Astrocyte of the cerebellum (primary cell): Measurements from ENCODE around the gene CCDC85C.

Experiments
- DNase-seq: peaks from one replicate; pipeline ENCODE4 v3.0.0-alpha.2; 2011; ENCODE audit warnings: low read depth
- H3K4me3 ChIP-seq: 2 replicates; pipeline ENCODE4 v1.5.1; 2011; ENCODE audit warnings: mild to moderate bottlenecking, low read depth, low read length, moderate library complexity
- in situ Hi-C: cut with HindIII; loops from 2 replicates; pipeline ENCODE4 v1.10.0; 2017; ENCODE audit warnings: low sequenced_read_pairs
- TF ChIP-seq, protein P1 (sequence below): IDR thresholded peaks from 2 replicates; pipeline ENCODE4 v1.5.1; 2012; ENCODE audit warnings: low read length, low read depth, moderate library complexity, mild to moderate bottlenecking; ENCODE audit errors: missing control alignments

The CCDC85C gene

DNA sequence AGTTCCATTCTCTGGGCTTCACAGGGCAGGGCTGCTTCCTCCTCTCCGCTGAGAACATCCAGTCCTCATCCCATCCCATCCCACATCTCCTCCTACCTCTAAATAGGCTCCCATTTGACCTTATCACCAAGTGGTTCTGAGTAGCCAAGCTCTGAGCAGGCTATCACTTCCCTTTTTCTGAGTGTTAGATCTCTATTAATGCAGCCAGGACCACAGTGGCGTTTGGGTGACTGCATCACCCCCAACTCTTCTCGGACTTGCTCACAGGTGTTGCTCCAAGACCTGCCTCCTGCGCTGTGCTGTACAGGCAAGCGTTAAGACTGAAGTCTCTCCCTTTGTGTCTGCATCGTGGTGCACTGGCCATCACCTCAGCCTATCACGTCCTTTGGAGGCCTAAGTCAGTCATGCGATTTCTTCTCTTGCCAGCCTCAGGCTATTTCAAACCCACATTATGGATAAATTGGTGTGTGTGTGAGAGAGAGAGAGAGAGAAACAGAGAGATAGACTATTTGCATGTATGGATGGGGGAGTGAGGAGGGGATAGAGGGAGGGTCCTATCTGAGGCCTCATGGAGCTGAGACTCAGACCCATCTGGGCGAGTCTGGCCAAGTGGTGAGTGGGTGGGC is 28.5 kb upstream of the CCDC85C start:
- no peak overlapping the region for H3K4me3 ChIP-seq
- TF ChIP-seq, protein P1, sequence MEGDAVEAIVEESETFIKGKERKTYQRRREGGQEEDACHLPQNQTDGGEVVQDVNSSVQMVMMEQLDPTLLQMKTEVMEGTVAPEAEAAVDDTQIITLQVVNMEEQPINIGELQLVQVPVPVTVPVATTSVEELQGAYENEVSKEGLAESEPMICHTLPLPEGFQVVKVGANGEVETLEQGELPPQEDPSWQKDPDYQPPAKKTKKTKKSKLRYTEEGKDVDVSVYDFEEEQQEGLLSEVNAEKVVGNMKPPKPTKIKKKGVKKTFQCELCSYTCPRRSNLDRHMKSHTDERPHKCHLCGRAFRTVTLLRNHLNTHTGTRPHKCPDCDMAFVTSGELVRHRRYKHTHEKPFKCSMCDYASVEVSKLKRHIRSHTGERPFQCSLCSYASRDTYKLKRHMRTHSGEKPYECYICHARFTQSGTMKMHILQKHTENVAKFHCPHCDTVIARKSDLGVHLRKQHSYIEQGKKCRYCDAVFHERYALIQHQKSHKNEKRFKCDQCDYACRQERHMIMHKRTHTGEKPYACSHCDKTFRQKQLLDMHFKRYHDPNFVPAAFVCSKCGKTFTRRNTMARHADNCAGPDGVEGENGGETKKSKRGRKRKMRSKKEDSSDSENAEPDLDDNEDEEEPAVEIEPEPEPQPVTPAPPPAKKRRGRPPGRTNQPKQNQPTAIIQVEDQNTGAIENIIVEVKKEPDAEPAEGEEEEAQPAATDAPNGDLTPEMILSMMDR = no peak
- no peak for DNase-seq
- in situ Hi-C loops = no loop called here

DNA sequence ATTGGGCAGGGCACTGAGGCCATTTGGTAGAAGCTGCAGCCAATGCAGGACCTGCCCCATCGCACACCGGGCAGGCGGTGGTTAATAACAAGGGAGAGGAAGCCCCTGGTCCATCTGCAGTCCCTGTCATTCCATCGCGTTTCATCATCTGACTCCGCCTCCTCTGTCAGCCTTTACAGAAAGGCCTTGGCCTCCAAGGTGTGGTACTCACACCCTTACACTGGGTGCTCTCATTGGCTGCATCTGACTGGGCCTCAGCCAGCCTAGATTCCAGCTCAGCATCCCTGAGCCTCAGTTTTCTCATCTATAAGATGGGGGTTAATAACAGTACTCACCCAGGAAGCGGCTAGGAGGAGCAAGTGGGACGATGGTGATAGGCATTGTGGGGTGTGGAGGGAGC is 26.2 kb upstream of the CCDC85C start:
- no peak for DNase-seq
- TF ChIP-seq, protein P1 = no peak
- H3K4me3 ChIP-seq = no peak overlapping the region
- in situ Hi-C loops = no loop called here

DNA sequence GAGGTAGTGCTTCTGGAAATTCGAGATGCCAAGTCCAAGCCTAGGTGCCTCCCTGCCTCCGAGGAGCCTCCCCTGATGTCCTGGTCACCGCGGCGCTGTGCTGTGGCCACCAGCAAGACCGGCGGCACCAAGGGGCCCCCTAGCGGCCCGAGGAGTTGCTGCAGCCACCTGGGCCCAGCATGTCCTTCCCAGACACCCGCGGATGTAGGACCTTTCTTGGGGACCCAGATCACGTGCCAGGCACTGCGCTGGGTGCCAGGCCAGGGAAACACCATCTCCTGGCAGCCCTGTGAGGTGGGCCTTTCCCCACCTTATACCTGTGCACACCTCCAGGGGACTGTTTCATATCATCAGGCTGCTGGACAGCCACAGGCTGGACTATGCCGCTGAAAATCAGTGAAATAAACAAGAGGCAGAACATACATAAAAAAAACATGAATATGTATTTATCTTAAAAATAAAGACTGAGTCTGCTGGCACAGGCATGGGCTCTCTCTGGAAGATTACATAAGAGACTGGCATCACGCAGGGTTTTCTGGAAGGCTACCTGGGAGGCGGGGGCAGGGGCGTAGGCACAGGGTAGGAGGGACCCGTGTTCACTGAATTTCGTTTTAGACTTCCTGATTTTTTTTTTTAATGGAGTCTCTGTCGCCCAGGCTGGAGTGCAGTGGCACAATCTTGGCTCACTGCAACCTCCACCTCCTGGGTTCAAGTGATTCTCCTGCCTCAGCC is 25.0 kb upstream of the CCDC85C start:
- in situ Hi-C loops = no loop called here
- no peak for DNase-seq
- no peak overlapping the region for H3K4me3 ChIP-seq

DNA sequence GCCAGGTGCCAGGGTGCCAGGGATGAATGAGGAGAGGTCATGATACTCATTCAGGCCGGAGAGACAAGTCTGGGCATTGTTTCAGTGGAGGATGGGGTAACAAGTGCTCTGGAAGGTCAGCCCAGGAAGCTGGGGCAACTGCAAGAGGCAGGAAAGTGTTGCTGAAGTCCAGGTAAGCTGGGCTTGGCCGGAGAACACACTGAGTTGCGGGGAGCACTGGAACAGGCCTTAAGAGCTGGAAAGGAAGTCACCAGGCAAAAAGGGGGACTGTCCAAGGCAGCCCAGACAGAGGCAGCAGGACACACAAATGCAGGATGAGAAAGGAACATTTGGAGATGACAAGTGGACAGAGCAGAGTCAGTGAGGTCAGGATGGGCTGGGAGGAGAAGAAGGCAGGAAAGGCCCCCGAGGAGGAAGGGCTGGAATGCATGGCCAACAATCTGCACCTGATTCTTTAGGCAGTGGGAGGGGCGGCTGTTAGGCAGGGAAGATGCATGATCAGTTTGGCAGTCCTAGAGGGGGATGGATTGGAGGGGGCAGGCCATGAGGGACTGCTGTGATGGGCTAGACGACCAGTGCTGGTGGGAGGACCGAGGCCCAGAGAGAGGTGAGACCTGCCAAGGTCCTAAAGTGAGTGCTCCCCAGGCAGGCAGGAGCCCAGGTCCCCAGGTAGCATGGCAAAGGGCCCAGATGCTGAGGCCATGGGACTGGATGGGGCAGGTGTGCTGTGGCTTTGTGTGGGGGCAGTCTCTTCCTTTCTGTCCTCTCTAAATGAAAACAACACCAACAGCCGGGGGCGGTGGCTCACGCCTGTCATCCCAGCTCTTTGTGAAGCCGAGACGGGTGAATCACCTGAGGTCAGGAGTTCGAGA is 23.7 kb upstream of the CCDC85C start:
- in situ Hi-C loops = no loop called here
- H3K4me3 ChIP-seq = no peak overlapping the region
- TF ChIP-seq, protein P1 = no peak
- no peak for DNase-seq

More for the DNA sequence above, 25.0 kb upstream of the CCDC85C start:
- TF ChIP-seq, protein P1 = peak; percentile 98

DNA sequence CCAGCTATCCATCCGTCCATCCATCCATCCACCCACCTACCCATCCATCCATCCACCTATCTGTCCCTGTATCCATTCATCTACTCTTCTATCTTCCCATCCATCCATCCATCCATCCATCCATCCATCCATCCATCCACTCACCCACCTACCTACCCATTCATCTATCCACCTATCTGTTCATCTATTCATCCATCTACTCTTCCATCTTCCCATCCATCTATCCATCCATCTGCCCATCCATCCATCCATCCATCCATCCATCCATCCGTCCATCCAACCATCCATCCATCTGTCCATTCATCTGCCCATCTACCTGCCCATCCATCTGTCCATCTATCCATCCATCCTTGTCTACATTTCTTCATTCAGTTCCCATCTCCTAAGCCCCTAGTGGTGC is 23.1 kb upstream of the CCDC85C start:
- no peak for DNase-seq
- in situ Hi-C loops = no loop called here
- H3K4me3 ChIP-seq = no peak overlapping the region
- TF ChIP-seq, protein P1 = no peak

DNA sequence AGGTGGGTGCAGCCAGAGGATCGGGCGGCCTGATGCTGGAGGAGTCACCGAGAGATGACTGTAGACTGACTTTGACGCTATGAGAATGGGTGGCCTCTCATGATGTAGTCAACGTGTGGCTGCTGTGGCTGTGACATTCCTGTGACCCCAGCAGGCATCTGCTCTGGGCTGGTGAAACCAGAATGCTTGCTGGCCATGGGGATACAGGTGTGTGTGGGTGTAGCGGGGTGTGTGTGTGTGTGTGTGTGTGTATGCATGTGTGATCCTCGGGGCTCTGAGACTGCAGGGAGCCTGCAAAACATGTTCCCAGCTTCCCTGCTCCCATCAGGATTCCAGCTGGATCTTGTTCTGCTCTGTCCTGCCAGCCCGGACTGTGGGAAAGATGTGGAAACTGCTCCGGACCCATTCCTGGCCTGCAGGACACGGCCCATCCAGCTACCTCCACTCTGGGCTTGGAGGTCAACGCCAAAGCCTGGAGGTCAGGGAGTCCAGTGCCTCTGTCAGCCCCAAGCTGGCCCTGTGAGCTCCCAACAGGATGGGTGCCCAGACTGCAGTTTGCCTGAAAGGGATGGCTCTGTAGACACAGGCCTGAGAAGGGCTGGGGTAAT is 22.1 kb upstream of the CCDC85C start:
- TF ChIP-seq, protein P1 = no peak
- in situ Hi-C loops = no loop called here
- no peak overlapping the region for H3K4me3 ChIP-seq
- no peak for DNase-seq
